ENCODE results near the gene CASKIN1. TPM values are rescaled to one million over a fixed set of nuclear protein-coding genes. Genes with fewer than 3 reads are reported as not detected.

Gene CASKIN1
- total RNA-seq, 1 donor from 2014 or later: under 0.01 TPM

GRCh38 chr16:2211923-2212347 lies 15.5 kb upstream of the CASKIN1 start:
- no peak for DNase-seq (ENCODE audit: low read depth)
- Histone ChIP-seq H3K27me3 (ENCODE audit: control insufficient read depth, insufficient read depth, low read length) (no peaks in the 10 kb centered on the region), H3K4me3 (ENCODE audit: low read depth, low read length) (no peak overlapping the region), H3K36me3 (ENCODE audit: control insufficient read depth, insufficient read depth, low read length) (peaks cover 18% of the 10 kb centered on the region)
- TF ChIP-seq CTCF (IDR thresholded peaks at IDR 0.05; ENCODE audit: insufficient read depth, low read length, severe bottlenecking): no peak
- no peak for FAIRE-seq

GRCh38 chr16:2210386-2211365 lies 14.3 kb upstream of the CASKIN1 start, which contains the start of gene BRICD5:
TSS of gene BRICD5 (minus strand) at chr16:2210863. CDS start at chr16:2210833, 30 bp downstream.
- no peak for DNase-seq (ENCODE audit: low read depth)
- H3K36me3 ChIP-seq (ENCODE audit: control insufficient read depth, insufficient read depth, low read length): peaks cover 18% of the 10 kb centered on the region
- H3K27me3 ChIP-seq (ENCODE audit: control insufficient read depth, insufficient read depth, low read length): no peaks in the 10 kb centered on the region
- TF ChIP-seq CTCF (IDR thresholded peaks at IDR 0.05; ENCODE audit: insufficient read depth, low read length, severe bottlenecking): no peak
- no peak for FAIRE-seq
- H3K4me3 ChIP-seq (ENCODE audit: low read depth, low read length): no peak within 1 kb of the TSS

- no peaks in the 10 kb centered on the region for H3K27me3 ChIP-seq (ENCODE audit: control insufficient read depth, insufficient read depth, low read length)
- DNase-seq (ENCODE audit: low read depth): no peak
- FAIRE-seq: no peak
- no peak for TF ChIP-seq CTCF (IDR thresholded peaks at IDR 0.05; ENCODE audit: insufficient read depth, low read length, severe bottlenecking)
- peaks cover 18% of the 10 kb centered on the region for H3K36me3 ChIP-seq (ENCODE audit: control insufficient read depth, insufficient read depth, low read length)
- H3K4me3 ChIP-seq (ENCODE audit: low read depth, low read length): no peak overlapping the region
Observed at GRCh38 chr16:2210009-2210332, 13.6 kb upstream of the CASKIN1 start.

GRCh38 chr16:2209258-2210008 lies 13.0 kb upstream of the CASKIN1 start:
- DNase-seq (ENCODE audit: low read depth): no peak
- no peak overlapping the region for H3K4me3 ChIP-seq (ENCODE audit: low read depth, low read length)
- TF ChIP-seq CTCF (IDR thresholded peaks at IDR 0.05; ENCODE audit: insufficient read depth, low read length, severe bottlenecking): no peak
- H3K36me3 ChIP-seq (ENCODE audit: control insufficient read depth, insufficient read depth, low read length): peaks cover 18% of the 10 kb centered on the region
- FAIRE-seq: no peak
- no peaks in the 10 kb centered on the region for H3K27me3 ChIP-seq (ENCODE audit: control insufficient read depth, insufficient read depth, low read length)

- H3K4me3 ChIP-seq (ENCODE audit: low read depth, low read length): no peak overlapping the region
- peaks cover 18% of the 10 kb centered on the region for H3K36me3 ChIP-seq (ENCODE audit: control insufficient read depth, insufficient read depth, low read length)
- no peaks in the 10 kb centered on the region for H3K27me3 ChIP-seq (ENCODE audit: control insufficient read depth, insufficient read depth, low read length)
- TF ChIP-seq CTCF (IDR thresholded peaks at IDR 0.05; ENCODE audit: insufficient read depth, low read length, severe bottlenecking): no peak
- FAIRE-seq: no peak
- DNase-seq (ENCODE audit: low read depth): no peak
Observed at GRCh38 chr16:2208772-2209171, 12.4 kb upstream of the CASKIN1 start.

Data from bronchial epithelial cell (primary cell).